ENCODE results near the gene MFSD1.

The MFSD1 gene

DNA sequence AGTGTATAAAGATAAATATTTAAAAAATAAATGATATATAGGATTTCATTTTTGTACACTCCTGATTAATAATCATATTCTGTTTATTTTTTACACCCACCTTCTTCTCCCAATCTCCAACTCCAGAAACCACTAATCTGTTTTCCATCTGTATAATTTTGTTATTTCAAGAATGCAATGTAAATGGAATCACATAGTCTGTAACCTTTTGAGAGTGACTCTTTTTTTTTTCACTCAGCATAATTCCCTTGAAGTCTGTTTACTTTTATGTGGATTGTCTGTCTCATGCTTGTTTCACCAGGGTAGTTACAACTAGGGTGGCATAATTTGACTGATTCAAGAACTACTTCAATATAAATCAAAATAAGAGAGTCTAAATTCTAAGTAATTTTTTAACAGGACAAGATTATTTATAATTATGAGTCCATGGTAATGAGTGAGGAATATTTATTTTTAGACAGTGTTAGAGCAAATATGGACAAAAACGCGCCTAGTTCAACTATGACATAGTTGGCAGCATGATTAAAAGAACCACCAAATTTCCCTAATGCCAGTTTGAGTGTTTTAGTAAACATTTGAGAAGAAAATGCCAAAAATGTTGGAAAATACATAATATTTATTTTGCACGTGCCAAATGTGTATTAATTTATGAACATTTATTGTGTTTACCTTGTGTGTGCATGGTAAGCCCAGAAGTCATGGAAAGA lies 19.4 kb upstream of the MFSD1 start:
- Histone ChIP-seq H3K4me2 (ENCODE audit: low read depth, low read length, poor library complexity, severe bottlenecking) (no peak overlapping the region), H3K79me2 (ENCODE audit: insufficient read depth, low read length) (no peaks in the 10 kb centered on the region), H3K9me2 (replicated peaks; ENCODE audit: low read depth, low read length) (no peaks in the 10 kb centered on the region), H3K9me3 (ENCODE audit: insufficient read depth, low read depth, low read length) (no peaks in the 10 kb centered on the region), H4K20me1 (ENCODE audit: insufficient read depth, low read length, poor library complexity, severe bottlenecking) (no peaks in the 10 kb centered on the region), H3K27me3 (ENCODE audit: insufficient read depth, low read length, poor library complexity, severe bottlenecking) (no peaks in the 10 kb centered on the region), H2AFZ (ENCODE audit: low read length) (no peak overlapping the region), H3K4me1 (ENCODE audit: insufficient read depth, low read length, poor library complexity, severe bottlenecking) (no peaks in the 10 kb centered on the region), H3K4me3 (ENCODE audit: low read length, poor library complexity, severe bottlenecking) (no peak overlapping the region), H3F3A (ENCODE audit: low read depth) (no peaks in the 10 kb centered on the region), H3K9ac (ENCODE audit: low read depth, low read length, poor library complexity, severe bottlenecking) (no peak overlapping the region), H3K36me3 (ENCODE audit: insufficient read depth, low read length) (no peaks in the 10 kb centered on the region)
- TF ChIP-seq EZH2phosphoT487 (IDR thresholded peaks at IDR 0.05; ENCODE audit: borderline replicate concordance), result no peak
- TF ChIP-seq, protein P1, sequence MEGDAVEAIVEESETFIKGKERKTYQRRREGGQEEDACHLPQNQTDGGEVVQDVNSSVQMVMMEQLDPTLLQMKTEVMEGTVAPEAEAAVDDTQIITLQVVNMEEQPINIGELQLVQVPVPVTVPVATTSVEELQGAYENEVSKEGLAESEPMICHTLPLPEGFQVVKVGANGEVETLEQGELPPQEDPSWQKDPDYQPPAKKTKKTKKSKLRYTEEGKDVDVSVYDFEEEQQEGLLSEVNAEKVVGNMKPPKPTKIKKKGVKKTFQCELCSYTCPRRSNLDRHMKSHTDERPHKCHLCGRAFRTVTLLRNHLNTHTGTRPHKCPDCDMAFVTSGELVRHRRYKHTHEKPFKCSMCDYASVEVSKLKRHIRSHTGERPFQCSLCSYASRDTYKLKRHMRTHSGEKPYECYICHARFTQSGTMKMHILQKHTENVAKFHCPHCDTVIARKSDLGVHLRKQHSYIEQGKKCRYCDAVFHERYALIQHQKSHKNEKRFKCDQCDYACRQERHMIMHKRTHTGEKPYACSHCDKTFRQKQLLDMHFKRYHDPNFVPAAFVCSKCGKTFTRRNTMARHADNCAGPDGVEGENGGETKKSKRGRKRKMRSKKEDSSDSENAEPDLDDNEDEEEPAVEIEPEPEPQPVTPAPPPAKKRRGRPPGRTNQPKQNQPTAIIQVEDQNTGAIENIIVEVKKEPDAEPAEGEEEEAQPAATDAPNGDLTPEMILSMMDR (conservative IDR thresholded peaks at IDR 0.05; ENCODE audit: low read length), result no peak

DNA sequence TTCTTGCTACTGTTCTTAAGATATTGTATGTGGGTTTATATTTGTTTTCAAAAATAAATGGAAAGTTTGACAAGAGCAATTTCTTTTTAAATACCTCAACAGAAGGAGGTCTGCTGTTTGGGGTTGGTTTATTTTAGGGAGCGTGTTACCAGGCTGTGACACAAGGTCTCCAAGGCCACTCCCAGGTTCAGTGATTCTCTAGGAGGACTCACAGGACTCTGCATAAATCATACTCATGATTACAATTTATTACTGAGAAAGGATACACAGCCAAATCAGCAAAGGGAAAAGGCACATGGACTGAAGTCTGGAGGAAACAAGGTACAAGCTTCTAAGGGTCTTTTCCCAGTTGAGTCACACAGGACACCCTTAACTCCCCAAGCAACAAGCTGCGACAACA lies 18.8 kb upstream of the MFSD1 start:
- H3K9ac ChIP-seq (ENCODE audit: low read depth, low read length, poor library complexity, severe bottlenecking), result no peak overlapping the region
- no peaks in the 10 kb centered on the region for H3K4me1 ChIP-seq (ENCODE audit: insufficient read depth, low read length, poor library complexity, severe bottlenecking)
- no peaks in the 10 kb centered on the region for H3F3A ChIP-seq (ENCODE audit: low read depth)
- TF ChIP-seq, protein P1 (conservative IDR thresholded peaks at IDR 0.05; ENCODE audit: low read length), result no peak
- TF ChIP-seq EZH2phosphoT487 (IDR thresholded peaks at IDR 0.05; ENCODE audit: borderline replicate concordance), result no peak
- H4K20me1 ChIP-seq (ENCODE audit: insufficient read depth, low read length, poor library complexity, severe bottlenecking), result no peaks in the 10 kb centered on the region
- no peaks in the 10 kb centered on the region for H3K36me3 ChIP-seq (ENCODE audit: insufficient read depth, low read length)
- no peak overlapping the region for H2AFZ ChIP-seq (ENCODE audit: low read length)
- no peaks in the 10 kb centered on the region for H3K27me3 ChIP-seq (ENCODE audit: insufficient read depth, low read length, poor library complexity, severe bottlenecking)
- H3K79me2 ChIP-seq (ENCODE audit: insufficient read depth, low read length), result no peaks in the 10 kb centered on the region
- no peaks in the 10 kb centered on the region for H3K9me2 ChIP-seq (replicated peaks; ENCODE audit: low read depth, low read length)
- H3K4me2 ChIP-seq (ENCODE audit: low read depth, low read length, poor library complexity, severe bottlenecking), result no peak overlapping the region
- H3K4me3 ChIP-seq (ENCODE audit: low read length, poor library complexity, severe bottlenecking), result no peak overlapping the region
- H3K9me3 ChIP-seq (ENCODE audit: insufficient read depth, low read depth, low read length), result no peaks in the 10 kb centered on the region

DNA sequence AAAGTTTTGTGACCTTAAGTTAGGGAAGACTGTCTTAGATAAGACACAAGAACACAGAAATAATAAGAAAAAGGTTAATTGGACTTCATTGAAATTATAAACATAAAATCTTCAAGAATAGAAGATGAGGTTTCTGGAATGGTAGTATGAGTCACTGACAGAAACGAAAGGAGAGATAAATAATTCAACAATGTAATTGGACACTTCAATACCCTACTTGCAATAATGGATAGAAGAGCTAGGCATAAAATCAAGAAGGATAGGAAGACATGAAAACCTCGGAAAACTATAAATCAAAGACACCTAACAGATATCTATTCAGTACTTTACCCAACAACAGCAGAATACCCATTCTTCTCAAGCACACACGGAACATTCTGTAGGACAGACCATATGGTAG lies 15.9 kb upstream of the MFSD1 start:
- H3K9me2 ChIP-seq (replicated peaks; ENCODE audit: low read depth, low read length), result no peaks in the 10 kb centered on the region
- H3K4me1 ChIP-seq (ENCODE audit: insufficient read depth, low read length, poor library complexity, severe bottlenecking), result peaks cover 3% of the 10 kb centered on the region
- H3K79me2 ChIP-seq (ENCODE audit: insufficient read depth, low read length), result no peaks in the 10 kb centered on the region
- no peaks in the 10 kb centered on the region for H4K20me1 ChIP-seq (ENCODE audit: insufficient read depth, low read length, poor library complexity, severe bottlenecking)
- H3K9ac ChIP-seq (ENCODE audit: low read depth, low read length, poor library complexity, severe bottlenecking), result no peak overlapping the region
- no peak overlapping the region for H2AFZ ChIP-seq (ENCODE audit: low read length)
- no peaks in the 10 kb centered on the region for H3F3A ChIP-seq (ENCODE audit: low read depth)
- TF ChIP-seq, protein P1 (conservative IDR thresholded peaks at IDR 0.05; ENCODE audit: low read length), result no peak
- TF ChIP-seq EZH2phosphoT487 (IDR thresholded peaks at IDR 0.05; ENCODE audit: borderline replicate concordance), result no peak
- no peaks in the 10 kb centered on the region for H3K9me3 ChIP-seq (ENCODE audit: insufficient read depth, low read depth, low read length)
- no peak overlapping the region for H3K4me2 ChIP-seq (ENCODE audit: low read depth, low read length, poor library complexity, severe bottlenecking)
- H3K36me3 ChIP-seq (ENCODE audit: insufficient read depth, low read length), result no peaks in the 10 kb centered on the region
- H3K27me3 ChIP-seq (ENCODE audit: insufficient read depth, low read length, poor library complexity, severe bottlenecking), result no peaks in the 10 kb centered on the region
- no peak overlapping the region for H3K4me3 ChIP-seq (ENCODE audit: low read length, poor library complexity, severe bottlenecking)

All from Loucy (cell line).